Keratinocyte (primary cell): ENCODE data around the gene DGKH. TPM values are rescaled to one million over a fixed set of nuclear protein-coding genes. Genes with fewer than 3 reads are reported as not detected.

Source experiments
- DNase-seq: peaks from one replicate; pipeline ENCODE4 v3.0.0-alpha.2; 2011; ENCODE audit warnings: low read depth, missing footprints, low spot score
- FAIRE-seq: peaks from 2 replicates; lab custom pipeline; 2011; peaks lifted over from hg19 to GRCh38; lab: Jason Lieb, UNC
- H2AFZ ChIP-seq: 2 replicates; pipeline ENCODE4 v1.6.0; 2012; ENCODE audit warnings: low read length, control low read depth, inconsistent platforms; ENCODE audit not compliant: control insufficient read depth
- H3K27ac ChIP-seq: 2 replicates; pipeline ENCODE4 v1.5.1; 2011; ENCODE audit warnings: low read length; ENCODE audit not compliant: control insufficient read depth, insufficient read depth
- H3K27me3 ChIP-seq: 3 replicates; pipeline ENCODE4 v1.6.0; 2011; ENCODE audit warnings: low read length; ENCODE audit not compliant: control insufficient read depth, insufficient read depth; ENCODE audit errors: extremely low read depth
- H3K36me3 ChIP-seq, 2 experiments: 2 replicates in 1 of 2; 3 replicates in 1 of 2; pipeline ENCODE4 v1.5.1; 2011; ENCODE audit warnings: low read length in 2 of 2, mild to moderate bottlenecking in 1 of 2; ENCODE audit not compliant: control insufficient read depth in 2 of 2, insufficient read depth in 2 of 2; ENCODE audit errors: extremely low read depth in 1 of 2
- H3K4me1 ChIP-seq: 3 replicates; pipeline ENCODE4 v1.5.1; 2011; ENCODE audit warnings: low read length; ENCODE audit not compliant: control insufficient read depth, insufficient read depth; ENCODE audit errors: extremely low read depth
- H3K4me2 ChIP-seq: 3 replicates; pipeline ENCODE4 v1.6.0; 2011; ENCODE audit warnings: low read depth, low read length; ENCODE audit not compliant: control insufficient read depth, insufficient read depth; ENCODE audit errors: extremely low read depth
- H3K4me3 ChIP-seq, 3 experiments: fragments of 200-600 bp in 1 of 3; sonication (generic) in 1 of 3; 2 replicates in 2 of 3; 3 replicates in 1 of 3; pipeline ENCODE4 v1.5.1; 2011 to 2016; ENCODE audit warnings: low read length in 3 of 3, mild to moderate bottlenecking in 3 of 3, control low read depth in 2 of 3, inconsistent platforms in 1 of 3, low read depth in 1 of 3, mixed read lengths in 1 of 3, mixed run types in 1 of 3, moderate library complexity in 1 of 3; ENCODE audit not compliant: control insufficient read depth in 2 of 3, insufficient read depth in 2 of 3; ENCODE audit errors: extremely low read depth in 1 of 3
- H3K79me2 ChIP-seq: 2 replicates; pipeline ENCODE4 v1.6.0; 2012; ENCODE audit warnings: low read length; ENCODE audit not compliant: control insufficient read depth, insufficient read depth
- H3K9ac ChIP-seq: 3 replicates; pipeline ENCODE4 v1.6.0; 2011; ENCODE audit warnings: low read length; ENCODE audit not compliant: control insufficient read depth, insufficient read depth; ENCODE audit errors: extremely low read depth
- H3K9me1 ChIP-seq: 3 replicates; pipeline ENCODE4 v1.6.0; 2011; ENCODE audit warnings: low read length; ENCODE audit not compliant: control insufficient read depth, insufficient read depth; ENCODE audit errors: extremely low read depth
- H3K9me3 ChIP-seq: 2 replicates; pipeline ENCODE4 v1.5.1; 2012; ENCODE audit warnings: low read depth, low read length; ENCODE audit not compliant: control insufficient read depth
- H4K20me1 ChIP-seq: 3 replicates; pipeline ENCODE4 v1.6.0; 2011; ENCODE audit warnings: low read length; ENCODE audit not compliant: control insufficient read depth, insufficient read depth; ENCODE audit errors: extremely low read depth
- CTCF ChIP-seq, 3 experiments: IDR thresholded peaks in 1 of 3; conservative IDR thresholded peaks in 1 of 3; optimal IDR thresholded peaks in 1 of 3; 2 replicates in 2 of 3; 3 replicates in 1 of 3; pipeline versions ENCODE3 to v1.5.1; 2011; ENCODE audit warnings: low read length in 3 of 3, mild to moderate bottlenecking in 3 of 3, moderate library complexity in 2 of 3, control low read depth in 1 of 3, inconsistent platforms in 1 of 3; ENCODE audit not compliant: insufficient read depth in 2 of 3; ENCODE audit errors: extremely low read depth in 1 of 3
- EZH2 ChIP-seq: IDR thresholded peaks from one replicate; pipeline ENCODE4 v1.6.1; 2012; ENCODE audit warnings: inconsistent platforms, mild to moderate bottlenecking, low read length, moderate library complexity
- dilution Hi-C: fragments of 300-500 bp; cut with MboI; formaldehyde crosslinking; loops from one replicate; pipeline ENCODE4 v1.7.0; 2020; ENCODE audit warnings: low sequenced_read_pairs; ENCODE audit not compliant: extremely low pct_ligation_motif_present
- polyA plus RNA-seq, 5 experiments: library from polyadenylated mRNA; depleted of rRNA in 3 of 5; stranded (reverse) in 3 of 5; stranded (forward) in 1 of 5; unstranded in 1 of 5; fragments of >200 nt; gene quantifications; 1 replicate in 1 of 5; 2 replicates in 3 of 5; 3 replicates in 1 of 5; pipeline versions ENCODE4 v1.2.1 to v1.2.3, GENCODE V29; 2011 to 2012; ENCODE audit warnings: missing spikeins in 2 of 5, low read depth in 1 of 5, low replicate concordance in 1 of 5

DGKH gene
- polyA plus RNA-seq, 1 donor (not counting 4 experiments of a cell fraction or from before 2014, with no cell fraction given), result 12.8 TPM

- no peak overlapping the region for H3K27ac ChIP-seq
- H3K9me1 ChIP-seq, result no peaks in the 10 kb centered on the region
- TF ChIP-seq CTCF (optimal IDR thresholded peaks at IDR 0.05 in 1 of 3, IDR thresholded peaks at IDR 0.05 in 1 of 3, conservative IDR thresholded peaks at IDR 0.05 in 1 of 3; ENCODE audit: extremely low read depth in 1 of 3, insufficient read depth in 2 of 3, low read length in 3 of 3), result no peak
- no peak for TF ChIP-seq EZH2
- no peaks in the 10 kb centered on the region for H3K9me3 ChIP-seq
- no peaks in the 10 kb centered on the region for H4K20me1 ChIP-seq
- no peak overlapping the region for H3K9ac ChIP-seq
- H3K4me1 ChIP-seq, result peaks cover 21% of the 10 kb centered on the region
- no peak overlapping the region for H3K4me2 ChIP-seq
- no peak for FAIRE-seq
- H3K36me3 ChIP-seq, result peaks cover 16 to 19% of the 10 kb centered on the region in 2 experiments
- H2AFZ ChIP-seq, result no peak overlapping the region
- no peak for DNase-seq
- H3K79me2 ChIP-seq, result no peaks in the 10 kb centered on the region
- dilution Hi-C loops, result no loop called here
- no peaks in the 10 kb centered on the region for H3K27me3 ChIP-seq
- no peak overlapping the region for H3K4me3 ChIP-seq
These were observed 171.4 kb downstream of the DGKH start for GRCh38 chr13:42219876-42220275.

GRCh38 chr13:42221121-42221765 lies 172.8 kb downstream of the DGKH start:
- H3K9me3 ChIP-seq, result no peaks in the 10 kb centered on the region
- TF ChIP-seq CTCF (optimal IDR thresholded peaks at IDR 0.05 in 1 of 3, IDR thresholded peaks at IDR 0.05 in 1 of 3, conservative IDR thresholded peaks at IDR 0.05 in 1 of 3; ENCODE audit: extremely low read depth in 1 of 3, insufficient read depth in 2 of 3, low read length in 3 of 3), result no peak
- no peak for TF ChIP-seq EZH2
- FAIRE-seq (no peak), DNase-seq (no peak)
- H3K36me3 ChIP-seq, result peaks cover 18% of the 10 kb centered on the region in 2 experiments
- no peaks in the 10 kb centered on the region for H3K79me2 ChIP-seq
- no peaks in the 10 kb centered on the region for H3K9me1 ChIP-seq
- H3K27ac ChIP-seq, result no peak overlapping the region
- no peak overlapping the region for H2AFZ ChIP-seq
- dilution Hi-C loops, result no loop called here
- no peaks in the 10 kb centered on the region for H4K20me1 ChIP-seq
- H3K27me3 ChIP-seq, result no peaks in the 10 kb centered on the region
- no peak overlapping the region for H3K4me2 ChIP-seq
- peaks cover 11% of the 10 kb centered on the region for H3K4me1 ChIP-seq
- H3K9ac ChIP-seq, result no peak overlapping the region
- no peak overlapping the region for H3K4me3 ChIP-seq
